GM13977 (cell line): ENCODE data around the gene OR10G8.

ENCODE experiments used
- DNase-seq: peaks from one replicate; pipeline ENCODE4 v3.0.0; 2012; ENCODE audit warnings: low spot score
- in situ Hi-C: fragments of 300-500 bp; cut with MboI; formaldehyde crosslinking; loops from one replicate; pipeline ENCODE4 v1.12.0; 2022; ENCODE audit warnings: low sequenced_read_pairs, low pct_unique_long_range_greater_than_20kb, mixed read lengths, inconsistent platforms; ENCODE audit not compliant: unreplicated experiment
- TF ChIP-seq, protein P1 (sequence below): IDR thresholded peaks from 2 replicates; pipeline ENCODE4 v1.5.1; 2012; ENCODE audit warnings: mild to moderate bottlenecking, control low read depth; ENCODE audit not compliant: insufficient read depth; ENCODE audit errors: extremely low read depth, missing control alignments

OR10G8 gene

DNA sequence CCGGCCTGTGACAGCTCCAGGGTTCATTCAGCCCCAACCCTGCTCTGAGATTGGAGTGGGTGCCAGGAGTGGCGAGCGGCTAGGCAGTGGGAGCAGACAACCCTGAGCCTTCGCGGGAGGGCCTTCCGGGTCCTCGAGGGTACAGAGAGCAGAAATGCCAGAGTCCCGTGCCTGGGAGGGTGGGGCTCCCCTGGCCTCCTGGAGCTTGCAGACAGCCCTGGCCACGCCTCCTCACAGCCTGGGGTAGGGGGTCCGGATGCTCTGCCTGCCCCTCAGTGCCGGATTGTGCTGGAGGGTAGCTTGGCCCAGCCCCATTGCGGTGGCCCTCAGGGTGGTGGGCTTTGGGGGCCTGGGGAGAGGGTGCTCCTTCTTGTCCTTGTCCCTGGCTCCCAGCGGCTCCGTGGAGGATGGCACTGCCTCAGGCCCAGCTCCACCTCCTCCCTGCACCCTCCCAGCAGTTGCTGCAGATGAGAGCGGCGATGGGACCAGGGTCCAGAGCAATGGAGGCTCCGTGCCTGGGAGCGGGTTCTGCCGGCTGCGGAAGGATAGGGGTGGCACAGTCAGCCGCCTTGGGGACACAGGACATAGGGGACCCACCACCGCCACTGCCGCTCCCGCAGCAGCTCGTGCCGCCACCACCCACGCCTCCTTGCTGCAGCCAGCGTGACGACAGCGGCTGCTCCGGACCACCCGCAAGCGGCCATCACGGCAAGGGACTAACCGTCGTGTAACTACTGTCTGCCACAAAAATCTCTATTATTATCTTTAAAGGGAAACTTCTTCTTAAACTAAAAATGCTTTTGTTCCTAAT, 49.4 kb downstream of the OR10G8 start:
- DNase-seq: peak; percentile 28
- in situ Hi-C loops: no loop called here
- TF ChIP-seq, protein P1, sequence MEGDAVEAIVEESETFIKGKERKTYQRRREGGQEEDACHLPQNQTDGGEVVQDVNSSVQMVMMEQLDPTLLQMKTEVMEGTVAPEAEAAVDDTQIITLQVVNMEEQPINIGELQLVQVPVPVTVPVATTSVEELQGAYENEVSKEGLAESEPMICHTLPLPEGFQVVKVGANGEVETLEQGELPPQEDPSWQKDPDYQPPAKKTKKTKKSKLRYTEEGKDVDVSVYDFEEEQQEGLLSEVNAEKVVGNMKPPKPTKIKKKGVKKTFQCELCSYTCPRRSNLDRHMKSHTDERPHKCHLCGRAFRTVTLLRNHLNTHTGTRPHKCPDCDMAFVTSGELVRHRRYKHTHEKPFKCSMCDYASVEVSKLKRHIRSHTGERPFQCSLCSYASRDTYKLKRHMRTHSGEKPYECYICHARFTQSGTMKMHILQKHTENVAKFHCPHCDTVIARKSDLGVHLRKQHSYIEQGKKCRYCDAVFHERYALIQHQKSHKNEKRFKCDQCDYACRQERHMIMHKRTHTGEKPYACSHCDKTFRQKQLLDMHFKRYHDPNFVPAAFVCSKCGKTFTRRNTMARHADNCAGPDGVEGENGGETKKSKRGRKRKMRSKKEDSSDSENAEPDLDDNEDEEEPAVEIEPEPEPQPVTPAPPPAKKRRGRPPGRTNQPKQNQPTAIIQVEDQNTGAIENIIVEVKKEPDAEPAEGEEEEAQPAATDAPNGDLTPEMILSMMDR: no peak

DNA sequence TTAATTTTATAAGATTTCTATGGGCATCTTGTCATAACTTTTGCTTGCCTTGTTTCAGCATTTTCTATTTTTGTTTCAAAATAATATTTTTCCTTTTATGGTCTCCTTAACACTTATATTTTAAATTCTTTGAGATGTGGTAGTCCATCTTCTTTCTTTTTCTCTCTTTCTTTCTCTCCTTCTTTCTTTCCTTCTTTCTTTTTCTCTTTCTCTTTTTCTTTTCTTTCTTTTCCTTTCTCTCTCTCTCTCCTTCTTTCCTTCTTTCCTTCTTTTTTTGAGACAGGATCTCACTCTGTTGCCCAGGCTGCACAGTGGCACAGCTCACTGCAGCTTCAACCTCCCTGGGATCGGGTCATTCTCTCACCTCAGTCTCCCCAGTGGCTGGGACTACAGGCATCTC, 50.7 kb downstream of the OR10G8 start:
- DNase-seq: no peak
- TF ChIP-seq, protein P1: no peak
- in situ Hi-C loops: no loop called here

DNA sequence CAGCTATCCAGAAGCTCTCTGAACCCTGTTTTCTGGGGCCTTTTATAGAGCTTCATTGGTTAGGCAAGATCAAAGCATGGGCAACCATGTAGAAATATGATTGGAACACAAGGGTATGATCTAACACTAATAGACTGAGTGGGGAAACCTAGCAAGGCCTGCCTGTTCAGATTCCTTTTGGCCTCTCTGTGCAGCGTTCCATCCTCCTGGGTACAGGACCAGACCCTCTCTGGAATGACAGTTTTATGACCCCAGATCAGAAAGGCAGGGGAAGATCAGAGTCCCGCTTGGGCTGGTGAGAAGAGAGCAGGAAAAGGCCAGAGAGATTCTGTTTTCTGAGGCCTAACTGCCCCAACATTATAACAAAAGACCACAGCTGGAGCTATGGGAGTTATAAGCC, 52.0 kb downstream of the OR10G8 start:
- no peak for DNase-seq
- TF ChIP-seq, protein P1: no peak
- in situ Hi-C loops: no loop called here

DNA sequence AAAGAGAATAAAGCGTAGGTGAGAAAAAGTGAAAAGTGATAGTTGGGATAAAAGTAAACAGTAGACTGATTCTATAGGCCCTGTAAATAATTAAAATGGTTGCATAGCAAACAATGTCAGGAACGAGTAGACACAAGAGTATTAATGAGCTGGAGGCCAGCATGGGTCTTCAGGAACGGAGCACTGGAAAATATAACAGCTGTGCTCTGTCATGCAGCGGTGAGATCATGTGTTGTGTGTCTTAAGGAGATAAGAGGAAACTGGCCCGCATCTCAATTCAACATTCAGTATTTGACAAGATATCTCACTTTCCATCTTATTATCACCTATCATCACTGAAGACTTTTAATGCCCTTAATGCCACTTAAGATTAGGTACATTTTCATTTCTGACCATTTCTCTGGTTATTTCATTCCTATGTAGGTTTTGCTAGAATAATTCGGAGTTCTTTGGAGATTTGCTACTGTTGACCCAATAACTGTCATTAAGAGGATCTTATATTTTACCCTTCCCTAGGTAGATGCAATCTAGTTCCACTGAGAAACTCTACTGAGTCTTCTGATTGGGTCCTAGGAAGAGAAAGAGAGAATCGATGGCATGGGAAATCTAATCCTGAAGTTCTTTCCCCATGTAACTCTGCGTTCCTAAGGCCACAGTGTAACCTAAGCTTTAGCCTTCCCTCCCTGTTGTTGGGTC, 53.2 kb downstream of the OR10G8 start:
- no peak for DNase-seq
- in situ Hi-C loops: no loop called here
- TF ChIP-seq, protein P1: no peak
